H9 (cell line): ENCODE data around the gene FBXL7. TPM values are rescaled to one million over a fixed set of nuclear protein-coding genes. Genes with fewer than 3 reads are reported as not detected.

ENCODE experiments used
- DNase-seq: peaks from one replicate; pipeline ENCODE4 v3.0.0-alpha.2; 2017
- H2AFZ ChIP-seq: one replicate; pipeline ENCODE4 v1.6.1; 2013; ENCODE audit warnings: mild to moderate bottlenecking, low read length, control low read depth, moderate library complexity
- H2AK5ac ChIP-seq: 2 replicates; pipeline ENCODE4 v1.6.1; 2013; ENCODE audit warnings: low read length, control low read depth, mixed read lengths; ENCODE audit not compliant: insufficient read length
- H2BK120ac ChIP-seq: one replicate; pipeline ENCODE4 v1.6.1; 2013; ENCODE audit warnings: low read depth, mild to moderate bottlenecking, low read length, control low read depth, inconsistent platforms; ENCODE audit not compliant: poor library complexity, severe bottlenecking
- H2BK12ac ChIP-seq: 2 replicates; pipeline ENCODE4 v1.6.1; 2013; ENCODE audit warnings: low read length, control low read depth, mixed read lengths, low read depth; ENCODE audit not compliant: insufficient read length
- H2BK15ac ChIP-seq: 2 replicates; pipeline ENCODE4 v1.6.1; 2013; ENCODE audit warnings: low read depth, low read length, control low read depth
- H2BK20ac ChIP-seq: one replicate; pipeline ENCODE4 v1.6.1; 2013; ENCODE audit warnings: low read depth, mild to moderate bottlenecking, low read length, control low read depth, inconsistent platforms; ENCODE audit not compliant: poor library complexity, severe bottlenecking
- H2BK5ac ChIP-seq: 2 replicates; pipeline ENCODE4 v1.6.1; 2013; ENCODE audit warnings: low read length, control low read depth, mixed read lengths; ENCODE audit not compliant: insufficient read length
- H3K14ac ChIP-seq: 2 replicates; pipeline ENCODE4 v1.6.1; 2013; ENCODE audit warnings: low read length, control low read depth; ENCODE audit not compliant: insufficient read depth
- H3K18ac ChIP-seq: 2 replicates; pipeline ENCODE4 v1.6.1; 2013; ENCODE audit warnings: low read depth, mild to moderate bottlenecking, mixed read lengths, low read length, control low read depth; ENCODE audit not compliant: insufficient read length
- H3K23ac ChIP-seq: 2 replicates; pipeline ENCODE4 v1.6.1; 2013; ENCODE audit warnings: low read length, control low read depth, mixed read lengths, low read depth; ENCODE audit not compliant: insufficient read length
- H3K23me2 ChIP-seq: 2 replicates; pipeline ENCODE4 v1.6.1; 2013; ENCODE audit warnings: low read depth, mild to moderate bottlenecking, mixed read lengths, low read length, control low read depth; ENCODE audit not compliant: insufficient read length, poor library complexity, severe bottlenecking
- H3K27ac ChIP-seq: 2 replicates; pipeline ENCODE4 v1.5.1; 2013; ENCODE audit warnings: low read length, control low read depth, mixed read lengths, low read depth; ENCODE audit not compliant: insufficient read length
- H3K27me3 ChIP-seq: 2 replicates; pipeline ENCODE4 v1.6.1; 2013; ENCODE audit warnings: low read length, control low read depth, inconsistent platforms; ENCODE audit not compliant: insufficient read depth
- H3K4ac ChIP-seq: 2 replicates; pipeline ENCODE4 v1.6.1; 2013; ENCODE audit warnings: low read depth, mild to moderate bottlenecking, control low read depth, inconsistent platforms, low read length, moderate library complexity
- H3K4me1 ChIP-seq: 2 replicates; pipeline ENCODE4 v1.6.1; 2013; ENCODE audit warnings: low read length, control low read depth, inconsistent platforms; ENCODE audit not compliant: insufficient read depth
- H3K4me2 ChIP-seq: 2 replicates; pipeline ENCODE4 v1.6.1; 2013; ENCODE audit warnings: low read length, control low read depth, mixed read lengths; ENCODE audit not compliant: insufficient read length, insufficient read depth
- H3K56ac ChIP-seq: 2 replicates; pipeline ENCODE4 v1.6.1; 2013; ENCODE audit warnings: low read depth, mild to moderate bottlenecking, mixed read lengths, low read length, control low read depth; ENCODE audit not compliant: insufficient read length
- H3K79me1 ChIP-seq: 2 replicates; pipeline ENCODE4 v1.6.1; 2013; ENCODE audit warnings: low read depth, mild to moderate bottlenecking, moderate library complexity, low read length, control low read depth, inconsistent platforms; ENCODE audit not compliant: insufficient read depth, poor library complexity, severe bottlenecking
- H3K79me2 ChIP-seq: 2 replicates; pipeline ENCODE4 v1.6.1; 2013; ENCODE audit warnings: low read length, control low read depth, inconsistent platforms; ENCODE audit not compliant: insufficient read depth
- H3K9ac ChIP-seq: 2 replicates; pipeline ENCODE4 v1.6.1; 2013; ENCODE audit warnings: low read length, control low read depth, mixed read lengths; ENCODE audit not compliant: insufficient read length; ENCODE audit errors: extremely low read depth
- H3K9me3 ChIP-seq: one replicate; pipeline ENCODE4 v1.6.1; 2013; ENCODE audit warnings: low read depth, low read length, inconsistent platforms; ENCODE audit not compliant: control insufficient read depth
- H3T11ph ChIP-seq: one replicate; pipeline ENCODE4 v1.6.1; 2013; ENCODE audit warnings: mild to moderate bottlenecking, low read length, control low read depth, inconsistent platforms
- H4K20me1 ChIP-seq: one replicate; pipeline ENCODE4 v1.6.1; 2013; ENCODE audit not compliant: control insufficient read depth, insufficient read length, insufficient read depth
- H4K5ac ChIP-seq: 2 replicates; pipeline ENCODE4 v1.6.1; 2013; ENCODE audit warnings: low read depth, mild to moderate bottlenecking, mixed read lengths, low read length, control low read depth; ENCODE audit not compliant: insufficient read length
- H4K8ac ChIP-seq: replicated peaks from 2 replicates; pipeline ENCODE4 v1.6.1; 2013; ENCODE audit warnings: low read length, control low read depth, mixed read lengths, low read depth; ENCODE audit not compliant: insufficient read length
- H4K91ac ChIP-seq: 2 replicates; pipeline ENCODE4 v1.6.1; 2013; ENCODE audit warnings: low read depth, mild to moderate bottlenecking, moderate library complexity, mixed read lengths, low read length, control low read depth; ENCODE audit not compliant: insufficient read length
- H3K27ac Mint-ChIP-seq, 3 experiments: 2 replicates in 2 of 3; 3 replicates in 1 of 3; pipeline ENCODE4 v1.8.0; 2020 to 2021; ENCODE audit warnings: mixed read lengths in 3 of 3, mild to moderate bottlenecking in 1 of 3, moderate library complexity in 1 of 3
- H3K27me3 Mint-ChIP-seq: 2 replicates; pipeline ENCODE4 v1.8.0; 2021; ENCODE audit warnings: low read depth, mild to moderate bottlenecking, moderate library complexity, mixed read lengths
- H3K36me3 Mint-ChIP-seq, 3 experiments: 2 replicates in 2 of 3; 3 replicates in 1 of 3; pipeline ENCODE4 v1.8.0; 2020 to 2021; ENCODE audit warnings: low read depth in 3 of 3, mixed read lengths in 3 of 3; ENCODE audit not compliant: insufficient read depth in 1 of 3
- H3K4me1 Mint-ChIP-seq, 2 experiments: 2 replicates each; pipeline ENCODE4 v1.8.0; 2020; ENCODE audit warnings: mixed read lengths in 2 of 2
- H3K4me3 Mint-ChIP-seq, 2 experiments: 2 replicates in 1 of 2; 3 replicates in 1 of 2; pipeline ENCODE4 v1.8.0; 2020 to 2021; ENCODE audit warnings: mild to moderate bottlenecking in 2 of 2, mixed read lengths in 2 of 2, moderate library complexity in 1 of 2
- H3K9me3 Mint-ChIP-seq, 2 experiments: 2 replicates in 1 of 2; 3 replicates in 1 of 2; pipeline ENCODE4 v1.8.0; 2020; ENCODE audit warnings: mild to moderate bottlenecking in 2 of 2, mixed read lengths in 2 of 2, moderate library complexity in 1 of 2
- CTCF ChIP-seq: fragments of 200-600 bp; sonication (generic); conservative IDR thresholded peaks from 3 replicates; pipeline ENCODE4 v1.8.0; 2021; ENCODE audit warnings: antibody characterized with exemption, mild to moderate bottlenecking
- WGBS: extraction: QIAGEN DNeasy Blood & Tissue Kit; methylation state at CpG from one replicate; pipeline ENCODE4 v1.1.7; 2013; ENCODE audit warnings: missing lambda C conversion rate, low lambda C conversion rate, mixed read lengths; ENCODE audit not compliant: insufficient read length; ENCODE audit errors: extremely low coverage; 5-methylcytosine and 5-hydroxymethylcytosine counted together
- total RNA-seq: library from RNA; stranded (reverse); gene quantifications from 2 replicates; pipeline ENCODE4 v1.2.1, GENCODE V29; 2021

The FBXL7 gene
- total RNA-seq, 1 experiment from 2014 or later = 14.6 TPM

DNA sequence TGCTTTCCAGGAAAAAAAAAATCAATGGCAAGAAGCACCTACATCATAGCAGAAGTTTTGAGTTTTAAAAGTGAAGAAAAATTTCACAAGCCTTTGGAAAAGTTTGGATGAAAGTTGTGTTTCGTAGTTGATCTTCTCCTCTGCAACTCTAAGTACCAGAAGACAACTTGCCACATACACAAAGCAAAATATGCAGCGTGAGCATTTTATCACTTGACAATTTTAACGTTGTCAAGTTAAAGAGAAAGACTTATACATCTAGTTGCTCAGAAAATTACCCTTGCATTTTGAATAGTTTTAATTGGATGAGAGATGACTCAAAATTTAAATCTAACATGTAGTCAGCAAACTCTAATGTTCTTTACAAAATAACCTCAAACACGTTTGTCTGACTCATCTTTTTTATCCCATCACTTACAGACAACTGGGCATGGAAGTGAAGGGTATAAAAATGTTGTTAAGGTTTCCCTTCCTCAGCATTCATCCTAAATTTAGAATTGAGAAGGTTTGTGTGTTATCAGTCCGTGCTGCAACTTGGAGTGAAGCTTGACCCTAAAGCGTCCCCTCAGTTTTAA is 466.2 kb downstream of the FBXL7 start:
- H3K79me2 ChIP-seq = no peaks in the 10 kb centered on the region
- H2AK5ac ChIP-seq = no peak overlapping the region
- no peak overlapping the region for H3K9ac ChIP-seq
- no CpG with 5 or more reads among the region's 6 CpGs for WGBS
- no peaks in the 10 kb centered on the region for H3K4me1 Mint-ChIP-seq
- no peak for DNase-seq
- H2BK120ac ChIP-seq = no peak overlapping the region
- no peak overlapping the region for H3T11ph ChIP-seq
- H4K91ac ChIP-seq = no peak overlapping the region
- no peaks in the 10 kb centered on the region for H3K36me3 Mint-ChIP-seq
- H3K4ac ChIP-seq = no peak overlapping the region
- no peak overlapping the region for H3K56ac ChIP-seq
- no peak overlapping the region for H3K4me2 ChIP-seq
- no peak overlapping the region for H2BK5ac ChIP-seq
- no peak overlapping the region for H3K23ac ChIP-seq
- H2AFZ ChIP-seq = no peak overlapping the region
- no peak overlapping the region for H3K27ac ChIP-seq
- no peaks in the 10 kb centered on the region for H3K23me2 ChIP-seq
- H3K79me1 ChIP-seq = no peaks in the 10 kb centered on the region
- 0 out of 2 replicates have a peak, but pooled peaks cover 2% of the 10 kb centered on the region for H3K27me3 Mint-ChIP-seq
- H4K8ac ChIP-seq = no peak overlapping the region
- H3K27ac Mint-ChIP-seq = no peak overlapping the region
- no peaks in the 10 kb centered on the region for H3K9me3 ChIP-seq
- no peak overlapping the region for H3K18ac ChIP-seq
- TF ChIP-seq CTCF = no peak
- H3K4me1 ChIP-seq = no peaks in the 10 kb centered on the region
- H3K4me3 Mint-ChIP-seq = no peak overlapping the region
- H4K5ac ChIP-seq = no peak overlapping the region
- no peaks in the 10 kb centered on the region for H4K20me1 ChIP-seq
- H2BK15ac ChIP-seq = no peak overlapping the region
- H3K27me3 ChIP-seq = no peaks in the 10 kb centered on the region
- no peak overlapping the region for H2BK20ac ChIP-seq
- no peak overlapping the region for H3K14ac ChIP-seq
- H2BK12ac ChIP-seq = no peak overlapping the region
- no peaks in the 10 kb centered on the region for H3K9me3 Mint-ChIP-seq
